Smooth muscle cell (in vitro differentiated cells): ENCODE results near the gene SYNGR1. TPM values are rescaled to one million over a fixed set of nuclear protein-coding genes. Genes with fewer than 3 reads are reported as not detected.
"Not testable (repeated sequence)": the region's sequence is repeated elsewhere in the genome, so short reads cannot be mapped to it uniquely, and the experiment has no call there.

Source experiments
- DNase-seq: peaks from one replicate; lab custom pipeline; 2025; ENCODE audit not compliant: unreplicated experiment; lab: John Stamatoyannopoulos, UW
- H2AFZ ChIP-seq: fragments of 200-600 bp; sonication (generic); 2 replicates; pipeline ENCODE4 v1.6.0; 2016; ENCODE audit warnings: antibody characterized with exemption, low read depth, mild to moderate bottlenecking
- H3F3A ChIP-seq: fragments of 200-600 bp; sonication (generic); 2 replicates; pipeline ENCODE4 v1.6.0; 2017; ENCODE audit warnings: antibody characterized with exemption, low read depth
- H3K27ac ChIP-seq: fragments of 200-600 bp; sonication (generic); 2 replicates; pipeline ENCODE4 v1.5.1; 2016; ENCODE audit warnings: low read depth, mild to moderate bottlenecking
- H3K27me3 ChIP-seq: fragments of 200-600 bp; sonication (generic); 2 replicates; pipeline ENCODE4 v1.6.1; 2016; ENCODE audit warnings: low read depth, mild to moderate bottlenecking
- H3K36me3 ChIP-seq: fragments of 200-600 bp; sonication (generic); 2 replicates; pipeline ENCODE4 v1.5.1; 2016; ENCODE audit warnings: low read depth
- H3K4me1 ChIP-seq: fragments of 200-600 bp; sonication (generic); 2 replicates; pipeline ENCODE4 v1.5.1; 2016; ENCODE audit warnings: low read depth
- H3K4me2 ChIP-seq: fragments of 200-600 bp; sonication (generic); 2 replicates; pipeline ENCODE4 v1.6.0; 2016; ENCODE audit warnings: mild to moderate bottlenecking
- H3K4me3 ChIP-seq: fragments of 200-600 bp; sonication (generic); 2 replicates; pipeline ENCODE4 v1.5.1; 2016; ENCODE audit warnings: mild to moderate bottlenecking
- H3K79me2 ChIP-seq: fragments of 200-600 bp; sonication (generic); 2 replicates; pipeline ENCODE4 v1.6.0; 2016; ENCODE audit warnings: low read depth, mild to moderate bottlenecking
- H3K9ac ChIP-seq: fragments of 200-600 bp; sonication (generic); 2 replicates; pipeline ENCODE4 v1.6.0; 2016; ENCODE audit warnings: low read depth
- H3K9me3 ChIP-seq: fragments of 200-600 bp; sonication (generic); replicated peaks from 2 replicates; pipeline ENCODE4 v1.5.1; 2016; ENCODE audit warnings: low read depth
- H4K20me1 ChIP-seq: fragments of 200-600 bp; sonication (generic); 2 replicates; pipeline ENCODE4 v1.6.0; 2016; ENCODE audit warnings: low read depth
- CTCF ChIP-seq: fragments of 200-600 bp; sonication (generic); IDR thresholded peaks from 2 replicates; pipeline ENCODE4 v1.5.1; 2017; ENCODE audit warnings: borderline replicate concordance, mild to moderate bottlenecking, antibody characterized with exemption; ENCODE audit not compliant: insufficient read depth, poor library complexity, severe bottlenecking
- WGBS: methylation state at CpG from one replicate; pipeline ENCODE4 v1.1.7; 2016; ENCODE audit warnings: low lambda C conversion rate; 5-methylcytosine and 5-hydroxymethylcytosine counted together
- polyA plus RNA-seq: library from polyadenylated mRNA; unstranded; fragments of >200 nt; fragmentation: Nextera tagmentation; extraction: Ambion mirVana; gene quantifications from 2 replicates; pipeline ENCODE4 v1.2.1, GENCODE V29; 2016
- total RNA-seq: library from RNA; depleted of rRNA; stranded (reverse); fragments of >200 nt; gene quantifications from 2 replicates; pipeline ENCODE4 v1.2.3, GENCODE V29; 2014

Gene SYNGR1
- total and polyA plus RNA-seq, 2 experiments from 2014 or later, result 26.7 to 58.0 TPM

DNA sequence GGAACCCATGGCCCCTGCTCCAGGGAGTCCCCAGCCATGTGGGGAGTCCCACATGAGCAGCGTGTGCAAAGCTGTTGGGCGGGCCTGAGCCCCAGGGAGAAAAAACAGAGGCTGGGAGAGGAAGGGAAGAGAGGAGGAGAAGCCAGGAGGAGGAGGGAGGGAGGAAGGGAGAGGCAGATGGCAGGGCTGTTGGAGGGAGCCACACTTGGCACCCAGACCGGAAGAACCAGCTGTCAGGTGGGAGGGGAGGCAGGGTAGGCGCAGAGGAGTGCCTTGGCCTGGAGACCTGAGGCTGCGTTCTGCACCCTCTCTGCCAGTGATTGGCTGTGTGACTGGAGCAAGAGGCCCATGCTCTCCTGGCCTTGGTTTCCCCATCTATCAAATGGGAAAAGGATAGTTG is 6.7 kb downstream of the SYNGR1 start:
- no peak overlapping the region for H3K4me3 ChIP-seq

GRCh38 chr22:39357110-39358108 is 7.6 kb downstream of the SYNGR1 start:
- H3K27ac ChIP-seq, H3K27me3 ChIP-seq, H3K36me3 ChIP-seq, H3F3A ChIP-seq, DNase-seq, H3K4me3 ChIP-seq, H3K4me1 ChIP-seq, H3K4me2 ChIP-seq, H2AFZ ChIP-seq, H3K9ac ChIP-seq, H3K79me2 ChIP-seq, H4K20me1 ChIP-seq, H3K9me3 ChIP-seq: not testable (repeated sequence)
- 74% methylated on average over 42 of the region's 53 CpGs for WGBS

More for the DNA sequence above, 6.7 kb downstream of the SYNGR1 start:
- no peak overlapping the region for H3K9ac ChIP-seq
- H3K79me2 ChIP-seq, result no peaks in the 10 kb centered on the region
- WGBS, result 96% methylated on average over 5 of the region's 5 CpGs
- H3K4me1 ChIP-seq, result peaks cover 2% of the 10 kb centered on the region
- H2AFZ ChIP-seq, result no peak overlapping the region
- peaks cover 14% of the 10 kb centered on the region for H4K20me1 ChIP-seq
- no peak for DNase-seq
- H3K36me3 ChIP-seq, result no peaks in the 10 kb centered on the region
- no peaks in the 10 kb centered on the region for H3F3A ChIP-seq
- H3K27me3 ChIP-seq, result no peaks in the 10 kb centered on the region
- no peak for TF ChIP-seq CTCF
- no peak overlapping the region for H3K4me2 ChIP-seq
- H3K27ac ChIP-seq, result no peak overlapping the region
- no peaks in the 10 kb centered on the region for H3K9me3 ChIP-seq

- H3K9me3 ChIP-seq, H3K4me1 ChIP-seq, H3K9ac ChIP-seq, H3K4me3 ChIP-seq, H3K36me3 ChIP-seq, H3K27ac ChIP-seq, H3K27me3 ChIP-seq, H3K79me2 ChIP-seq, H2AFZ ChIP-seq, DNase-seq, H3F3A ChIP-seq, H3K4me2 ChIP-seq: not testable (repeated sequence)
- WGBS, result 89% methylated on average over 16 of the region's 17 CpGs
- H4K20me1 ChIP-seq, result peaks cover 12% of the 10 kb centered on the region
Observed at GRCh38 chr22:39358197-39358596, 8.4 kb downstream of the SYNGR1 start.

- Histone ChIP-seq H3K79me2 (no peaks in the 10 kb centered on the region), H3K9ac (no peak overlapping the region), H3K27ac (no peak overlapping the region), H3K9me3 (no peaks in the 10 kb centered on the region), H3K4me1 (no peaks in the 10 kb centered on the region), H3K4me2 (no peak overlapping the region), H3K36me3 (no peaks in the 10 kb centered on the region), H3K4me3 (no peak overlapping the region), H2AFZ (no peak overlapping the region), H4K20me1 (peaks cover 25% of the 10 kb centered on the region), H3F3A (no peaks in the 10 kb centered on the region), H3K27me3 (no peaks in the 10 kb centered on the region)
- WGBS, result 97% methylated on average over 8 of the region's 9 CpGs
- no peak for DNase-seq
- no peak for TF ChIP-seq CTCF
Observed at GRCh38 chr22:39359659-39360195, 9.9 kb downstream of the SYNGR1 start.
